Upper lobe of right lung (tissue), 1 donor: ENCODE data around the gene ITGB6. TPM values are rescaled to one million over a fixed set of nuclear protein-coding genes. Genes with fewer than 3 reads are reported as not detected.
A peak's percentile ranks its signal among the peaks of the same experiment; 100 is the strongest.

ENCODE experiments used
- ATAC-seq: fragments of 200-7000 bp; cut with Tn5 transposase; one replicate; pipeline ENCODE4 v1.9.1; 2020; ENCODE audit warnings: mild to moderate bottlenecking, moderate library complexity
- DNase-seq: peaks from one replicate; pipeline ENCODE4 v3.0.0-alpha.2; 2020
- H3K27ac ChIP-seq: fragments of 200-600 bp; one replicate; pipeline ENCODE4 v1.8.0; 2022
- H3K27me3 ChIP-seq: fragments of 200-600 bp; one replicate; pipeline ENCODE4 v1.8.0; 2022; ENCODE audit warnings: mild to moderate bottlenecking
- H3K36me3 ChIP-seq: fragments of 200-600 bp; one replicate; pipeline ENCODE4 v1.8.0; 2022
- H3K4me1 ChIP-seq: fragments of 200-600 bp; one replicate; pipeline ENCODE4 v1.8.0; 2022
- H3K4me3 ChIP-seq: fragments of 200-600 bp; one replicate; pipeline ENCODE4 v1.8.0; 2022; ENCODE audit warnings: mild to moderate bottlenecking
- H3K9me3 ChIP-seq: fragments of 200-600 bp; one replicate; pipeline ENCODE4 v1.8.0; 2022
- CTCF ChIP-seq: fragments of 200-600 bp; IDR thresholded peaks from one replicate; pipeline ENCODE4 v1.8.0; 2022; ENCODE audit warnings: antibody characterized with exemption
- intact Hi-C: fragments of 100-400 bp; cut with DNase I; formaldehyde crosslinking; loops from one replicate; pipeline ENCODE4 v1.11.0; 2022
- total RNA-seq: library from RNA; stranded (reverse); fragmentation: NEBNext Ultra II Directional; extraction: Animal tissue kit (Norgen Biotek cat#: 25700); gene quantifications from one replicate; pipeline ENCODE4 v1.2.1, GENCODE V29; 2021
- donor health status: DM: no; HTN: yes; CAD: no; lungs with severe emphysema.

Gene ITGB6
- total RNA-seq, 1 donor from 2014 or later, result 109 TPM

DNA sequence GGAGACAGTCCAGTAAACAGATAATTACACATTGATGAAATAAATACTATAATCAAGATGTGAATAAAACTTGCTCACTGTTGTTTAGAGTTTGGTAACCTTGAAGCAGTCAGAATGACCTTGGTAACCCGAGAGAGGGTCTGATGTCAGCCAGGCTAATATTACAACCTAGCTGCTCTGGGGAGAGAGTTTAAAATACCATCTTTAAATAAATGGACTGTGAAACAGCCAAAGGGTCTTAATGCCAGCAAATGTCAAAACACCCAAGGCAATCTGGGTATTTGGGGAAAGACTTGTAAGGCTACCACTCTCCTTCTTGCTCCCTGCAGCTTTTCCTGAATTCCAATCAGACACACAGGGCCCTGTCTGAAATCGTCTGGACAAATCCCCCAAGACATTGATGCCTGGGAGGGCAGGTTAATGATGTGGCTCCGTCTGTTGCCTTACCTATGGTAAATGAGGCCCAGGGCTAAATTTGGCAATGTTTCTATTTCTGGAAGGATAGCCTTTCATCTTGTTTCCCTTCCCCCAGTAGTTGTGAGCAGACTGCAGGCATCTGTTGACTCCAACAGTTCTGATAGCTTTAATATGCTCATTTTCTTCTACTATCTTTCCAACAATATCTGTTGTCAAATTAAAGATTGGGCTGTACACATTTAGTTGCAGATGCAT is 43.0 kb upstream of the ITGB6 start:
- Histone ChIP-seq H3K36me3 (no peaks in the 10 kb centered on the region), H3K9me3 (no peaks in the 10 kb centered on the region), H3K27ac (no peak overlapping the region), H3K27me3 (no peaks in the 10 kb centered on the region), H3K4me1 (peaks cover 16% of the 10 kb centered on the region), H3K4me3 (no peak overlapping the region)
- no peak for ATAC-seq
- TF ChIP-seq CTCF, result no peak
- no peak for DNase-seq
- intact Hi-C loops, result no loop called here

- peaks cover 16% of the 10 kb centered on the region for H3K4me1 ChIP-seq
Observed at GRCh38 chr2:160241251-160242137, 41.4 kb upstream of the ITGB6 start.

DNA sequence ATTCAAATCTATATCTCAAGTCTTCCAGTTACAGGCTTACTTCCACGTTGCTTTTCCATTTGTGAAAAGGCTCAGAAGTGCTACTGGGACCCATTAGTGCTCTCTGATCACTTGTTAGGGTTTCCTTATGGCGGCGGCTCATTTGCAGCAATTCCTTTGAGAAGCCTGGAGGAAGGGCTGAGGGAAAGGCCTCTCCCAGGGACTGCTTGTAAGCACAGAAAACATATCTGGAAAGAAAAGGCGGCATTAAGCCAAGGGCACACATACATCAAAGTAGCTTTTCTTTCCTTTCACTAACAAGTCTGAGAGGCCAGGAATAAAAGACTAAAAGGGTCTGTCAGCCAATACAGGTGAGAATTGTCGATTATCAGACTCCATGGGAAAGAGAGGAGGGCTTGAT is 39.4 kb upstream of the ITGB6 start:
- Histone ChIP-seq H3K4me1 (peaks cover 16% of the 10 kb centered on the region), H3K4me3 (no peak overlapping the region), H3K27ac (no peak overlapping the region), H3K27me3 (no peaks in the 10 kb centered on the region), H3K36me3 (no peaks in the 10 kb centered on the region), H3K9me3 (no peaks in the 10 kb centered on the region)
- DNase-seq (no peak), ATAC-seq (no peak)
- no peak for TF ChIP-seq CTCF
- intact Hi-C loops, result no loop called here

More at GRCh38 chr2:160241251-160242137, 41.4 kb upstream of the ITGB6 start:
- no peaks in the 10 kb centered on the region for H3K36me3 ChIP-seq
- intact Hi-C loops, result no loop called here
- DNase-seq (peak; percentile 69), ATAC-seq (peak; percentile 69)
- no peaks in the 10 kb centered on the region for H3K9me3 ChIP-seq
- H3K4me3 ChIP-seq, result no peak overlapping the region
- no peaks in the 10 kb centered on the region for H3K27me3 ChIP-seq
- TF ChIP-seq CTCF, result no peak
- H3K27ac ChIP-seq, result peak overlapping the region; percentile 8

DNA sequence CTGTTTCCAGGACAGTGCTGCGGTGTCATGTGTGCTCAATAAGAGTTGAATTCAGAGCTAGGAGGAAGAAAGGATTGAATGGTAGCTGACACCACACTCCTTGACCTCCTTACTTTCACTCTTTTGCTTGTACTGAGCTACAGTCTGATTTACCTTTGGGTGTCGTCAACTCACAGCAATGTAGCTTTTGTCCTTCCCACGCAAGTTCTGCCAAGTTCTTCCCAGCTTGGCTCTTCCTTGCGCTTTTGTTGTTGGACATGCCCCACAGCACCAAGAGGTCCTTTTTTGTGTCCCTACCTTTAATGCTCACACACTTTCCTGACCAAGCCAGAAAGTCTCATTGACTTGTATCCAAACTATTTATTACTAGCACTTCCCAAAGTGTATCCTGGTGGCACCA is 38.3 kb upstream of the ITGB6 start:
- H3K36me3 ChIP-seq, result no peaks in the 10 kb centered on the region
- no peak for TF ChIP-seq CTCF
- H3K27ac ChIP-seq, result no peak overlapping the region
- no peaks in the 10 kb centered on the region for H3K27me3 ChIP-seq
- intact Hi-C loops, result no loop called here
- H3K4me1 ChIP-seq, result peaks cover 16% of the 10 kb centered on the region
- no peak overlapping the region for H3K4me3 ChIP-seq
- ATAC-seq (peak; percentile 19), DNase-seq (no peak)
- H3K9me3 ChIP-seq, result no peaks in the 10 kb centered on the region

DNA sequence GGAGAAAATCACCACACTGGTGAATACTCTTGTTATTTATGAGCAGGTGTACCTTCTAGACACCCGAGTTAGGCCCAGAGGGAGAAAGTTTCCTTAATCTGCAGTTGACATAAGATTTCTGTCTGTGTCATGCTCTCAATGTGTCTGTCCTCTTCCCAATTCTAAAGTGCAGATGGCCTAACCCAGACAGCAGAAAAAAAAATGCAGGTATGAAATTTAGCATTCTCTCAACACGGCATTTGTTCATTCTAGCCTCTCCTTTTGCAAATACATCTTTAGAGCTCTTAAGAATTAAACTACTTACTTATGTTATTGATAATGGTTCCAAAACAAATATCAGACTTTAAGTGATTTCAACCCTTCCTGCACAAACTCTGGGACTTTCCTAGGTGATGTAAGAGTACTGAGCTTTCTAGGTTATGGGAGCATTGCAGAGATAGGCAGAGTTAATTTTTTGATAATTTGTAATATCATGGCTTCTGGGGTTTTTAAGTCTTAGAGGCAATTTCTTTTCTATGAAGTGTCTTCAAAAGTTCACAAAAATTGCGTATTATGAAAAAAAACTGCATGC is 32.9 kb upstream of the ITGB6 start:
- H3K4me3 ChIP-seq, result no peak overlapping the region
- no peaks in the 10 kb centered on the region for H3K36me3 ChIP-seq
- peak; percentile 60 for ATAC-seq
- no peaks in the 10 kb centered on the region for H3K4me1 ChIP-seq
- TF ChIP-seq CTCF, result no peak
- no peaks in the 10 kb centered on the region for H3K27me3 ChIP-seq
- no peak for DNase-seq
- peak overlapping the region; percentile 63 for H3K27ac ChIP-seq
- no peaks in the 10 kb centered on the region for H3K9me3 ChIP-seq
- intact Hi-C loops, result no loop called here
